Gastrocnemius medialis (tissue), 4 donors: Measurements from ENCODE around the gene ATF5. TPM values are rescaled to one million over a fixed set of nuclear protein-coding genes. Genes with fewer than 3 reads are reported as not detected.

Source experiments
- ATAC-seq, 2 donors: fragments of 150-250 bp; one replicate each; pipeline ENCODE4 v1.9.1; 2016
- DNase-seq, 2 donors: peaks; one replicate each; pipeline ENCODE4 v3.0.0-alpha.2; 2019
- H3K27ac ChIP-seq, 4 donors: fragments of 200-600 bp; sonication (generic); 1 replicate in 1 of 4; 2 replicates in 3 of 4; pipeline ENCODE4 v1.5.1; 2016 to 2018; ENCODE audit warnings: mild to moderate bottlenecking in 2 of 4, moderate library complexity in 1 of 4
- H3K27me3 ChIP-seq, 3 donors: fragments of 200-600 bp; sonication (generic) in 2 of 3; 1 replicate in 1 of 3; 2 replicates in 2 of 3; pipeline versions ENCODE4 v1.5.1 to v1.6.0; 2016 to 2019; ENCODE audit warnings: mild to moderate bottlenecking in 1 of 3, moderate library complexity in 1 of 3
- H3K36me3 ChIP-seq, 2 donors: fragments of 200-600 bp; sonication (generic) in 1 of 2; one replicate each; pipeline ENCODE4 v1.5.1; 2017 to 2018
- H3K4me1 ChIP-seq, 2 donors: fragments of 200-600 bp; sonication (generic) in 1 of 2; one replicate each; pipeline ENCODE4 v1.5.1; 2016 to 2017; ENCODE audit warnings: mild to moderate bottlenecking in 2 of 2
- H3K4me3 ChIP-seq, 4 donors: fragments of 200-600 bp; sonication (generic) in 3 of 4; 1 replicate in 1 of 4; 2 replicates in 3 of 4; pipeline ENCODE4 v1.5.1; 2016 to 2019; ENCODE audit warnings: mild to moderate bottlenecking in 2 of 4
- H3K9me3 ChIP-seq, 3 donors: fragments of 200-600 bp; sonication (generic) in 2 of 3; 1 replicate in 1 of 3; 2 replicates in 2 of 3; pipeline ENCODE4 v1.5.1; 2016 to 2019
- POLR2A ChIP-seq, 2 donors: fragments of 450-650 bp; IDR thresholded peaks; one replicate each; pipeline ENCODE4 v1.6.1; 2017; ENCODE audit warnings: antibody characterized with exemption in 2 of 2, mild to moderate bottlenecking in 2 of 2, moderate library complexity in 2 of 2
- in situ Hi-C, 4 donors: fragments of 200-750 bp; cut with MboI; loops; one replicate each; pipeline versions ENCODE4 v1.15.0 to v1.8.0; 2017; ENCODE audit warnings: low sequenced_read_pairs in 4 of 4
- intact Hi-C: fragments of 100-400 bp; cut with DNase I; formaldehyde crosslinking; loops from one replicate; pipeline ENCODE4 v1.15.1; 2023; ENCODE audit warnings: low total_unique reads
- total RNA-seq, 4 donors: library from RNA; depleted of rRNA; stranded (reverse); fragments of >200 nt; gene quantifications; one replicate each; pipeline versions ENCODE4 v1.1.0 to v1.2.3, GENCODE V29; 2016
- TF ChIP-seq, protein P1 (sequence below), 5 experiments: fragments of 450-650 bp in 3 of 5; fragments of 200-600 bp in 2 of 5; sonication (generic) in 2 of 5; IDR thresholded peaks in 4 of 5; conservative IDR thresholded peaks in 1 of 5; 1 replicate in 4 of 5; 2 replicates in 1 of 5; pipeline ENCODE4 v1.5.1; 2016 to 2019; ENCODE audit warnings: antibody characterized with exemption in 5 of 5, mild to moderate bottlenecking in 3 of 5, moderate library complexity in 3 of 5

Gene ATF5
- total RNA-seq, result 10 to 100 TPM in 1 of 4 donors, 1 to 10 TPM in 3; 6.4 to 10.8 (median 9.0) TPM

DNA sequence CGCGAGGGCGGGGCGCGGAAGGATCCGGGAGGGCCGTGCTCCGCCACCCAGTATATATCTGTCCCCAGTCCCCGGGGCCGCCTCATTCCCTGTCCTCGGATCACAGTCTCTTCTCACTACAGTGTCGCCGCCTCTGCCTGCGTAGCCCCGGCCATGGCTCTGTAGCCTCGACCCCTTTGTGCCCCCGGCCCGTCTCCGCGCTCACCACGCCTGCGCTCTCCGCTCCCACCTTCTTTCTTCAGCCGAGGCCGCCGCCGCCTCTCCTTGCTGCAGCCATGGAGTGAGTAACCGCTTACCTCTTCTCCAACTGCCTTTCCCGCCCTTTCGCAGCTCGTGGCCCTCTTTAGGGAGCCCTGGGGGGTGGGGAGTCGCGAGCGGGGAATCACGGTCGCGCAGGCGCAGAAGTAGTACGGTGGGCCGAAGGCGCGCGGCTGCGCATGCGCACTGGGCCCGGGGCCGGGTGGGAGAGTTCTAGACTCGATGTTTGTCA, at the start of gene ATF5, which contains the start of gene NUP62:
Gene ATF5, plus strand, starts transcription at position 85 of the 490 bp plus-strand sequence. CDS start 1,646 bp downstream, outside the sequence.
Gene NUP62, minus strand, starts transcription at position 384 of the 490 bp plus-strand sequence. CDS start 19,697 bp downstream, outside the sequence.
- H3K4me3 ChIP-seq, result peak within 1 kb of the TSS; percentile 80 to 97 (median 92)
- peak; percentile 66 to 82 for DNase-seq
- H3K4me1 ChIP-seq, result peaks cover 24 to 36% of the 10 kb centered on the region in 2 donors
- H3K27me3 ChIP-seq, result no peaks in the 10 kb centered on the region
- ATAC-seq, result peak; percentile 71 to 76
- H3K27ac ChIP-seq, result peak within 1 kb of the TSS; percentile 95 to 98 (median 96)
- peaks cover 0 to 12% of the 10 kb centered on the region in 2 donors for H3K36me3 ChIP-seq
- no peaks in the 10 kb centered on the region for H3K9me3 ChIP-seq
- in situ Hi-C loops (loop anchor here in 3 of 4 donors (25.0 kb wide), 1 partner anchor 208 kb away; no protein-coding TSS in a partner anchor), intact Hi-C loops (loop anchor here (1.0 kb wide), 1 partner anchor 96 kb away; the partner anchor contains the start of gene VRK3)
- no peak for TF ChIP-seq POLR2A (IDR thresholded peaks at IDR 0.05)
- TF ChIP-seq, protein P1, sequence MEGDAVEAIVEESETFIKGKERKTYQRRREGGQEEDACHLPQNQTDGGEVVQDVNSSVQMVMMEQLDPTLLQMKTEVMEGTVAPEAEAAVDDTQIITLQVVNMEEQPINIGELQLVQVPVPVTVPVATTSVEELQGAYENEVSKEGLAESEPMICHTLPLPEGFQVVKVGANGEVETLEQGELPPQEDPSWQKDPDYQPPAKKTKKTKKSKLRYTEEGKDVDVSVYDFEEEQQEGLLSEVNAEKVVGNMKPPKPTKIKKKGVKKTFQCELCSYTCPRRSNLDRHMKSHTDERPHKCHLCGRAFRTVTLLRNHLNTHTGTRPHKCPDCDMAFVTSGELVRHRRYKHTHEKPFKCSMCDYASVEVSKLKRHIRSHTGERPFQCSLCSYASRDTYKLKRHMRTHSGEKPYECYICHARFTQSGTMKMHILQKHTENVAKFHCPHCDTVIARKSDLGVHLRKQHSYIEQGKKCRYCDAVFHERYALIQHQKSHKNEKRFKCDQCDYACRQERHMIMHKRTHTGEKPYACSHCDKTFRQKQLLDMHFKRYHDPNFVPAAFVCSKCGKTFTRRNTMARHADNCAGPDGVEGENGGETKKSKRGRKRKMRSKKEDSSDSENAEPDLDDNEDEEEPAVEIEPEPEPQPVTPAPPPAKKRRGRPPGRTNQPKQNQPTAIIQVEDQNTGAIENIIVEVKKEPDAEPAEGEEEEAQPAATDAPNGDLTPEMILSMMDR (IDR thresholded peaks at IDR 0.05 in 4 of 5, conservative IDR thresholded peaks at IDR 0.05 in 1 of 5), result peak in 1 of 5 experiments; percentile 16

GRCh38 chr19:49879243-49879963, 49.6 kb upstream of the ATF5 start:
- in situ Hi-C loops, result loop anchor here in 2 of 4 donors (10.0 kb wide), 1 partner anchor 65 kb away; the partner anchor contains the start of genes FUZ (in 2 of the 2) and MED25 (in 2 of the 2)
- no peak overlapping the region for H3K4me3 ChIP-seq
- H3K27ac ChIP-seq, result peak overlapping the region in 3 of 4 donors; percentile 90 to 100 (median 99)

GRCh38 chr19:49880162-49880869, 48.7 kb upstream of the ATF5 start:
- intact Hi-C loops (no loop called here), in situ Hi-C loops (no loop called here)
- ATAC-seq, result no peak
- Histone ChIP-seq H3K27me3 (no peaks in the 10 kb centered on the region), H3K27ac (no peak overlapping the region), H3K36me3 (peaks cover 14 to 69% of the 10 kb centered on the region in 2 donors), H3K9me3 (no peaks in the 10 kb centered on the region), H3K4me1 (peaks cover 14 to 20% of the 10 kb centered on the region in 2 donors), H3K4me3 (no peak overlapping the region)
- no peak for DNase-seq
- TF ChIP-seq, protein P1 (IDR thresholded peaks at IDR 0.05 in 4 of 5, conservative IDR thresholded peaks at IDR 0.05 in 1 of 5), result no peak
- no peak for TF ChIP-seq POLR2A (IDR thresholded peaks at IDR 0.05)

More at GRCh38 chr19:49879243-49879963, 49.6 kb upstream of the ATF5 start:
- no peaks in the 10 kb centered on the region for H3K9me3 ChIP-seq
- ATAC-seq, result no peak
- H3K4me1 ChIP-seq, result peaks cover 23 to 29% of the 10 kb centered on the region in 2 donors
- intact Hi-C loops, result loop anchor here (5.0 to 10.0 kb wide), 4 partner anchors 323 to 1245 kb away; partner anchors contain the start of genes DBP, MYH14 and RPS11
- H3K36me3 ChIP-seq, result peaks cover 14 to 64% of the 10 kb centered on the region in 2 donors
- no peak for TF ChIP-seq POLR2A (IDR thresholded peaks at IDR 0.05)
- TF ChIP-seq, protein P1 (IDR thresholded peaks at IDR 0.05 in 4 of 5, conservative IDR thresholded peaks at IDR 0.05 in 1 of 5), result no peak
- no peaks in the 10 kb centered on the region for H3K27me3 ChIP-seq
- peak in 1 of 2 donors; percentile 15 for DNase-seq

- no peaks in the 10 kb centered on the region for H3K27me3 ChIP-seq
- H3K9me3 ChIP-seq, result no peaks in the 10 kb centered on the region
- ATAC-seq (no peak), DNase-seq (no peak)
- H3K36me3 ChIP-seq, result peaks cover 14 to 77% of the 10 kb centered on the region in 2 donors
- no peak overlapping the region for H3K4me3 ChIP-seq
- H3K4me1 ChIP-seq, result peaks cover 7 to 16% of the 10 kb centered on the region in 2 donors
- no peak for TF ChIP-seq POLR2A (IDR thresholded peaks at IDR 0.05)
- TF ChIP-seq, protein P1 (IDR thresholded peaks at IDR 0.05 in 4 of 5, conservative IDR thresholded peaks at IDR 0.05 in 1 of 5), result no peak
- in situ Hi-C loops, result no loop called here
- intact Hi-C loops, result no loop called here
- no peak overlapping the region for H3K27ac ChIP-seq
Measured at GRCh38 chr19:49881186-49881585, 47.8 kb upstream of the ATF5 start.
